ENCODE measurements around the gene POU2F1.

- TF ChIP-seq CTCF (IDR thresholded peaks at IDR 0.05; ENCODE audit: extremely low read depth in 1 of 2, insufficient read depth in 1 of 2, low read depth in 1 of 2, low read length in 2 of 2) (no peak), MAX (IDR thresholded peaks at IDR 0.05; ENCODE audit: insufficient read depth, insufficient read length) (no peak), POLR2A (IDR thresholded peaks at IDR 0.05; ENCODE audit: low read depth, low read length) (no peak), EZH2 (IDR thresholded peaks at IDR 0.05; ENCODE audit: borderline replicate concordance, low read depth, low read length, severe bottlenecking) (no peak), MYC (IDR thresholded peaks at IDR 0.05; ENCODE audit: low read depth, low read length) (no peak)
These were observed 247.1 kb downstream of the POU2F1 start for GRCh38 chr1:167467752-167468151.
